Ascending aorta (tissue), 2 donors: ENCODE measurements around the gene BMPR1A. TPM values are rescaled to one million over a fixed set of nuclear protein-coding genes. Genes with fewer than 3 reads are reported as not detected.

ENCODE experiments used
- DNase-seq, 2 donors: peaks; one replicate each; pipeline ENCODE4 v3.0.0-alpha.2; 2019; ENCODE audit warnings: low spot score in 2 of 2
- H3K27ac ChIP-seq, 2 donors: fragments of 200-600 bp; sonication (generic); one replicate each; pipeline ENCODE4 v1.5.1; 2016 to 2017; ENCODE audit warnings: mild to moderate bottlenecking in 1 of 2
- H3K27me3 ChIP-seq: fragments of 200-600 bp; sonication (generic); one replicate; pipeline ENCODE4 v1.5.1; 2017
- H3K36me3 ChIP-seq, 2 donors: fragments of 200-600 bp; sonication (generic); one replicate each; pipeline ENCODE4 v1.5.1; 2016
- H3K4me1 ChIP-seq, 2 donors: fragments of 200-600 bp; sonication (generic); one replicate each; pipeline ENCODE4 v1.5.1; 2016 to 2017; ENCODE audit warnings: mild to moderate bottlenecking in 1 of 2
- H3K4me3 ChIP-seq, 2 donors: fragments of 200-600 bp; sonication (generic); one replicate each; pipeline ENCODE4 v1.5.1; 2016 to 2017; ENCODE audit warnings: mild to moderate bottlenecking in 1 of 2
- H3K9me3 ChIP-seq, 2 donors: fragments of 200-600 bp; sonication (generic); one replicate each; pipeline ENCODE4 v1.5.1; 2016
- CTCF ChIP-seq, 3 experiments: fragments of 200-600 bp in 2 of 3; fragments of 450-650 bp in 1 of 3; sonication (generic) in 2 of 3; IDR thresholded peaks; one replicate each; pipeline ENCODE4 v1.5.1; 2016 to 2019; ENCODE audit warnings: antibody characterized with exemption in 3 of 3, mild to moderate bottlenecking in 1 of 3, moderate library complexity in 1 of 3
- intact Hi-C: fragments of 100-400 bp; cut with DNase I; formaldehyde crosslinking; loops from one replicate; pipeline ENCODE4 v1.15.1; 2023
- total RNA-seq: library from RNA; depleted of rRNA; stranded (reverse); fragments of >200 nt; gene quantifications from one replicate; pipeline ENCODE4 v1.1.0, GENCODE V29; 2016

BMPR1A gene
- total RNA-seq, 1 donor from 2014 or later, result 12.9 TPM

GRCh38 chr10:86889997-86890396, 133.6 kb downstream of the BMPR1A start:
- Histone ChIP-seq H3K4me1 (peaks cover 0 to 11% of the 10 kb centered on the region in 2 donors), H3K9me3 (no peaks in the 10 kb centered on the region), H3K36me3 (peaks cover 9 to 19% of the 10 kb centered on the region in 2 donors), H3K4me3 (no peak overlapping the region), H3K27ac (no peak overlapping the region), H3K27me3 (no peaks in the 10 kb centered on the region)
- TF ChIP-seq CTCF (IDR thresholded peaks at IDR 0.05), result no peak
- intact Hi-C loops, result no loop called here
- DNase-seq, result no peak

GRCh38 chr10:86898511-86898910, 142.1 kb downstream of the BMPR1A start:
- Histone ChIP-seq H3K36me3 (peaks cover 7 to 8% of the 10 kb centered on the region in 2 donors), H3K27ac (no peak overlapping the region), H3K4me1 (peaks cover 0 to 17% of the 10 kb centered on the region in 2 donors), H3K27me3 (no peaks in the 10 kb centered on the region), H3K4me3 (no peak overlapping the region), H3K9me3 (no peaks in the 10 kb centered on the region)
- no peak for TF ChIP-seq CTCF (IDR thresholded peaks at IDR 0.05)
- intact Hi-C loops, result loop anchor here (5.0 kb wide), 1 partner anchor 141 kb away; the partner anchor contains the start of gene BMPR1A
- no peak for DNase-seq

GRCh38 chr10:86899132-86899531, 142.7 kb downstream of the BMPR1A start:
- intact Hi-C loops, result loop anchor here (1.0 to 5.0 kb wide), 2 partner anchors 142 to 188 kb away; partner anchors contain the start of gene BMPR1A
- Histone ChIP-seq H3K27ac (peak overlapping the region in 1 of 2 donors; percentile 15), H3K27me3 (no peaks in the 10 kb centered on the region), H3K4me1 (peaks cover 0 to 17% of the 10 kb centered on the region in 2 donors), H3K4me3 (no peak overlapping the region), H3K9me3 (no peaks in the 10 kb centered on the region), H3K36me3 (peaks cover 6 to 8% of the 10 kb centered on the region in 2 donors)
- no peak for TF ChIP-seq CTCF (IDR thresholded peaks at IDR 0.05)
- no peak for DNase-seq

GRCh38 chr10:86899670-86900276, 143.4 kb downstream of the BMPR1A start:
- TF ChIP-seq CTCF (IDR thresholded peaks at IDR 0.05), result peak; percentile 64 to 73 (median 69)
- Histone ChIP-seq H3K4me1 (peaks cover 0 to 17% of the 10 kb centered on the region in 2 donors), H3K27me3 (no peaks in the 10 kb centered on the region), H3K9me3 (no peaks in the 10 kb centered on the region), H3K27ac (peak overlapping the region in 1 of 2 donors; percentile 15), H3K36me3 (peaks cover 6 to 8% of the 10 kb centered on the region in 2 donors), H3K4me3 (no peak overlapping the region)
- DNase-seq, result peak in 1 of 2 donors; percentile 81
- intact Hi-C loops, result loop anchor here (1.0 to 5.0 kb wide), 3 partner anchors 142 to 211 kb away; partner anchors contain the start of gene BMPR1A

- peak overlapping the region; percentile 27 to 50 for H3K27ac ChIP-seq
- no peak overlapping the region for H3K4me3 ChIP-seq
- DNase-seq, result peak; percentile 12 to 80
- peaks cover 6 to 8% of the 10 kb centered on the region in 2 donors for H3K36me3 ChIP-seq
- H3K4me1 ChIP-seq, result peaks cover 0 to 23% of the 10 kb centered on the region in 2 donors
- intact Hi-C loops, result loop anchor here (1.0 kb wide), 1 partner anchor 213 kb away; no protein-coding TSS in a partner anchor
- TF ChIP-seq CTCF (IDR thresholded peaks at IDR 0.05), result no peak
- H3K27me3 ChIP-seq, result no peaks in the 10 kb centered on the region
- no peaks in the 10 kb centered on the region for H3K9me3 ChIP-seq
Observed at GRCh38 chr10:86900955-86901354, 144.5 kb downstream of the BMPR1A start.
